HG03045 (cell line): ENCODE data around the gene OXCT1.
"Not testable (repeated sequence)": the region's sequence is repeated elsewhere in the genome, so short reads cannot be mapped to it uniquely, and the experiment has no call there.

Experiments
- ATAC-seq: cut with Tn5 transposase; IDR thresholded peaks from one replicate; pipeline ENCODE4 v1.9.1; 2021; ENCODE audit warnings: mild to moderate bottlenecking, moderate library complexity; ENCODE audit not compliant: unreplicated experiment

Gene OXCT1

DNA sequence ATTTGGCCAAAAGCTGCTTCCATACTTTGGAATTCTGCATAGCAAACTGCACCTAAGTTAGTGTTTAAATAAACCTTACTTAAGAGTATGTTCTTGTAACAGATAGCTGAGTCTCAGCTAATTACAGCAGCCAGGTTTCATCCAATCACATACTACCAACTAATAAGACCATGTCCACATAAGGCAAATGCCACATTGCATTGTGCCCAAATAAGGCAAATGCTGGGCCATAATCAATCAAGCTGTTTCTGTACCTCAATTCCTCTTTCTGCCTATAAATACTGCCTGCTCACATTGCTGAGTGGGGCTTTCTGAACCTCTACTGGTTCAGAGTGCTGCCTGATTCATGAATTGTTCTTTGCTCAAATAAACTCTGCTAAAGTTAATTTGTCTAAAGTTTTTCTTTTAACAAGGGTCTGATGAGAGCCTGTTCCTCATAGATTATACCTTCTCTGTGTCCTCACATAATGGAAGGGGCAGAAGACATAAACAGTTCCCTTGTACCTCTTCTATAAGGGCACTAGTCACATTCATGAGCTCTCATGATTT is 4.4 kb upstream of the OXCT1 start:
- ATAC-seq = no peak

DNA sequence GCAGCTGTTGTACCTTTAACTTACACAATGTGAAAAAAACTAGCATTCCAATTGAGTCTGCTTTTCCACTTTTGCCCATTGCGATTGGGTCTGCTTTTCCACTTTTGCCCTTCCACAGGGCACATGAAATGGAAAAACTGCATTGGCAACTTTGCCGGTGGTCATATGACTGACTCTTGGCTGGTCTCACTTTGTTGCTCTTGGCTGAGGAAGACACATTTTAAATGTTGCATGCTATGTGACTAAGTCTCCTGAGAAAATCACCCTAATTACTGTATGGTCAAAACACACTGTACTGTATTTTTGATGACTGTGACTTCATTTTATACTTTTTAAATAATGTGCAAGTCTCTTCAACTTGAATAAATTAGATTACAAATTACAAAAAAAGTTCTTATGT is 1.6 kb upstream of the OXCT1 start:
- ATAC-seq = no peak

DNA sequence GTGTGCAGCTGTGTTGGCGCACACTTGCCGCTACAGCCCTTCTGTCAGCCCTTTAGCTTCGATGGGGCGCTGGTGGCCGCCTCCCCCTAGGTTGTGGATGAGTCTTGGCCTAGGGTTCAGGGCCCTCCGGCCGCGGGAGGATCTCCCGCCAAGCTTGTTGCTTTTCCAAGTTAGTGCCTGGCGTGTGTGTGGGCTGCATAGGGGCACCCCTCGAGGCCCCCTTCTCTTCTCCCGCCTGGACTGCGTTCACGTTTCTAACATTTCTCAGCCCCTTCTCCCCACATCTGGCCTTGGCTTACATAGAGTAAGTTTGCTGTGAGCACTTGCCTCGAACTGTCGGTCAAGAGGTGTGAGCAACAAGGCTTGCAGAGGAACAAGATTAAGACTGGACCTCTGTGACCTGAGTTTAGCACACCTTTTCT is 413 bp upstream of the OXCT1 start:
- no peak for ATAC-seq

DNA sequence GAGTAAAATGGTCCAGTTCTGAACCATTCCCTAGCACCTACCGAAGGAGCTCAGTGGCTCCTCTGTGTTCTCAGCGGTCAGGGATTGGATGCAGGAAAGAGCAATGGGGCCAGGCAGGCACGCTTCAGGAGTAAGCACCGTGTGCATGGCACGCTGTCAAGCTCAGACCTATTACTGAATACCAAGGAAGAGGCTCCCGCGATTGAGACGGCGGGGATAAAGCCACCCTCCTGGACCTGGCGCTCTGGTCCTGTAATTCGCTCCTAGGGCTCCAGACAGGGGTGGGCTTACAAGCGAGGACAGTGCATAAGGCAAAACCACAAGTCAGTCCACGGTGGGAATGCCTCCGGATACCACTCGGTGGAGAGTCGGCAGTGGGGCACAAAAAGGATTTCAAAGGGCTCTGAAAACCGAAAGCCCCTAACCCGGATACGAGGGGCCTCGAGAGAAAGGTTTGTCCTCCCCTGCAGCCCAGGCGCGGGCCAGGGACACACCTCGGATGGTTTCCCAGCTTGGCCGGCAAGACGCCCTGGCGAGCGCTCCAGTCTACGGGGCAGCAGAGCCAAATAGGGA is 988 bp downstream of the OXCT1 start:
- no peak for ATAC-seq

DNA sequence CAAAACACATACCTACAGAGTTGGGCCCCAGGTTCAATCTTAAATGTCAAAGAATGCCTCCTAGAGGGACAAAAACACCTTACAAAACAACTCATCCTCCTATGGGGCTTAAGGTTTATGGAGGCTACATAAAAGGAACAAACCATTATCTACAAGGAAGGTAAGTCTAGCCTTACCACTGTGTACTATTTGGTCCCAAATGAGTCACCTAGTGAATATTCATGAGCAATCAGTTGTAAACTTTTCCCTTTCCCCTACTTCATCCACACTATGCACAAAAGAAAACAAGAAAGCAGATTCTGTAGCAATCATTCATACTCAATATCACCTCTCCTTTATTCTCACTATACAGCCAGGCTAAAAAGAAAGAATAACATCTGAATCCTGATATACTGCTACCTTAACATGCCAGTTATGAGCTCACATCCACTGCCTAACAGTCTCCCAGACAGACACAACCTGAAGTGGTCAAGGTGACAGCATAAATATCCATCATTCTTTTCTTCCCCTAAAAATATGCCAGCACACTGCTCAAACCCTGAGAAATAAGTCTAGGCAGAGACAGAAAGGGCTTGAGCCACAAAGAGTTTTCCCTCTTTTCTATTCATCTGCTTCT is 6.2 kb downstream of the OXCT1 start:
- ATAC-seq = peak; percentile 69

DNA sequence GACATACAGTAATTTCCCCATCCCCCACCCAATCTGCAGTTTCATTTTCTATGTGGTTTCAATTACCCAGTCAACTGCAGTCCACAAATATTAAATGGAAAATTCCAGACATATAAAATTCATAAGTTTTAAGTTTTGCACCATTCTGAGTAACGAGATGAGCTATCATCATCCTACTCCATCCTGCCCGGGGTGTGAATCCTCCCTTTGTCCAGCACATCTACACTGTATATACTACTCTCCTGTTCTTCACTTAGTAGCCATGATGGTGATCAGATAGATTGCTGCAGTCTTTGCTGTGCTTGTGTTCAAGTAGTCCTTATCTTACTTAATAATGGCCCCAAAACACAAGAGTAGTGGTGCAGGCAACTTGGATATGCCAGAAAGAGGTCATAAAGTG is 11.3 kb downstream of the OXCT1 start:
- no peak for ATAC-seq

DNA sequence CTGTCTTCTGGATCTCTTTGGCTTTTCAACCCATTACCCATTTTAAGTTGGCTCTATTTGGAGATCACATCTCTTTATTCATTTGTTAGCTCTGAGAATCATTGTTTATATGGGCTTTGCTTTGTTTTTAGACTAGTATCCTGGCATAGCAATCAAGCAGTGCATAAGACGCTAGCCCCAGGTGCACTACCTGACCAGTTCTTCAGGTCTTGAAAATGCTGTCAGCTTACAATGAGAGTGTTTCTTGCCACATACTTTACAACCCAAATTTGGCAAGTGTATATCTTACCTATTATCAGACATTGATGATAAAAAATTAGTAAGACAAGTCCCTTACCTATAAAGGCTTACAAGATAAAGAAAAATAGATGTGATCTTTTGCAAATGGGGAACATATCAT is 12.2 kb downstream of the OXCT1 start:
- ATAC-seq = no peak

DNA sequence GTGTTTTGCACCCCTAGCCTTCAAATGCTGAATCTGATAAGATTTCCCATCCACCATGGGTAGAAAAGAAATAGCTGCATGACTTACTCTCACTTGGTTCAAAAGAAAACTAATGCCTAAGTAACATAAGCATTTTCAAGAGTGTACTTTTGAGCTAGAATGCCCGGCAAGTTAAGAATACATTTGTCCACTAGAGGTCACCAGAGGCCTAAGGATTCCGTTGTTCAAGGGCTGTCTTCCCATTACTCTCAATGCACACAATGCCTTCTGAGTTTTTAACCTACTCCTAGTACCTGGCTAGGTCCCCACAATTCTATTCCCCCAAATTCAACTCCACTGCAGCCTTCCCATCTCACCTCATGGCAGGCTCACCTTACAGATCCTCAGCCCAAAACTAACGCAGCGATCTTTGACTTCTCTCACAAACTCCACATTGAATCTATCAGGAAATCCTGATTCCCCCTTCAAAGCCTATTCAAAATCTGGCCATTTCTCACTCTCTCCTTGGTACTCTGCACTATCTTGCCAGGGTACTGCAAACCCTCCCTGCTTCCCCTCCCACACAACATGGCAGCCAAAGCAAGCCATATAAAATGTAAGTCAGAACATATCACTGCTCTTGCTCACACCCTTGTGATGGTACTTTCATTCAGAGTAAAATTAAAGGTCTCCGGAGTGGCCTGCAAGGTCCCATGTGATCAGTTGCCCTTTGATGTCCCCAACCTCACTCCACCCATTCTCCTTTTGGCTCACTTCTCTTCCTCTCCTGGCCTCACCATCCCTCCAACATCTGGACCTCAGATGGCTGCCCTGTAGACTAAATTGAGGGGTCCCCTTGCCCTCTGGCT is 13.4 kb downstream of the OXCT1 start:
- peak; percentile 83 for ATAC-seq

DNA sequence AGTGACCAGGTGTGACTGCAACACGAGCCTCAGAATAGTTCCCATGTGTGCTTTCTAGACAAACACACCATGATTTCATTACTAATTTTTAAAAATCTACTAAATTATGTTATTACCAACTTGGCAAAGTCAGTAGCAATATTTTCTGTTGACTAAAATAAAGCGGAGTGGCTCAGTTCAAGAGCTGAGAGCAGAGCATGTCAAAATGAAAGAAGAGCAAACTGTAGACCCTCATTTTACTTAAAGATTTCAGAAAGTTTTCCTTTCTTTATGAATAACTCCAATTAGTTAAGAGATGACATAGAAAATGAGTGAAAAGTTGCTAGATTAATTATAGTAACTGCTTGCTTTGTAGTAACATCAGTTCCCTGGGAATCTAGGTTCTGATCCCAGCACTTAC is 17.9 kb downstream of the OXCT1 start:
- ATAC-seq = no peak

DNA sequence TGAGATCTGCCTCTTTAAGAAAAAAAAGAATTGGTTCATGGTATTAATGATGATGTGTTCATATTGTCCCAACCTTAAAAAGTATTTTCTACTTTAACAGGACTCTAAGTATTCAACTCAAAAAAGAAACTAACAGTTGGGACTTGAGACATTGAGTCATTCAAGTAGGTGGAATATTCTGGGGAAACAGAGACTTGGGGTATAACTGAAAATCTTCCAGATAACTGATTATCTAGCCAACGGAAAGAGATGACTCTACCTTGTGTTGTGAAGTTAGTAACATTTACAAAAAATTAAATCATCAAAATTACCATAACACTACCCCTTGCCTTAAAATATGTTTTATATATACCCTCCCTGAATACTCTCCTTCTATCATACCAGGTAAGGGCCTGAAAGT is 19.1 kb downstream of the OXCT1 start:
- no peak for ATAC-seq

DNA sequence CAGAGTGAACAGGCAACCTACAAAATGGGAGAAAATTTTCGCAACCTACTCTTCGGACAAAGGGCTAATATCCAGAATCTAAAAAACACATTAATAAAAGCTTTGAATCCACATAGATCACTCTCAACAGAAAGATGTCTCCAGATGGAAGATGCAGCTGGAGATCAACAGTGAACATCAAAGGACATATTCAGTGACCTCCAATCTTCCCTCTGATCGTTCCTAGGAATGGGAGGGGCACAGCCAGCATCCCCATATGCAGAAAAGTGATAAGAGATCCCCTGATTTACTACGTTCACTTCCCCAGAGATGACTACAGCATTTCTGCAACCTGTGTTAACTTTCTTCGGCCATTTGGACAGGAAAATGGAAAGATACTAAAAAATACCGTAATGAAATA is 21.2 kb downstream of the OXCT1 start:
- no peak for ATAC-seq

DNA sequence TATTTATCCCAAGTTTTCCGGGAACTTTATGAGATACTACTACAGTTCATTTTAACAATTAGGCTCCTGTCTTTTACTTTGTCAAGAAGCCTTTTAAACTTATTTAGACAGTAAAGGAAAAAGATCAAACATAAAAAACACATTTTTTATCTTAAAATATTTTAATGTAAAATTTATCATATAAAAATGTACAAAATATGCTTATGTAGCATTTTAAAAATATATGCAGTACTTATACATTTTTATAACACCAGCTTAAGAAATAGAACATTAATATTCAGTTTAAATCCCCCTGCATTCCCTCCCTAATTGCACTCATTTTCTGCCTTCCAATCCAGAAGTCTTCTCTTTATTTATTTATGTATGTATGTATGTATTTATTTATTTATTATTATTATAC is 24.5 kb downstream of the OXCT1 start:
- not testable (repeated sequence) for ATAC-seq

DNA sequence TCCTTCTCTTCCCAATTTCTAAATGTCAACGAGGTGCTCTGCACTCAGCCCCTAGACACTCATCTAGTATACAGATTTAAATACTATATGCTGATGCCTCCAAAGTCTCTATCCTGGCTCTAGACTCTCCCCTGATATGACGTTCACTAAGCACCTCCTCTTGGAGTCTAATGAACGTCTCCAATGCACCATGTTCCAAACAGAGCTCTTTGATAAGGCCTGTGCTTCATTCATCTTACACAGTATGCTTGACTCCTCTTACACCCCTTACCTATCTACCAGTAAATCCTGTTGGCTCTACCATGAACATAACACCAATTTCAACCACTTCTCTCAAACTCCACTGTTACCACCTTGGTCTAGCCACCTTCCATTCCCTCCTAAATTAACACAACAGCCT is 25.7 kb downstream of the OXCT1 start:
- ATAC-seq = no peak

DNA sequence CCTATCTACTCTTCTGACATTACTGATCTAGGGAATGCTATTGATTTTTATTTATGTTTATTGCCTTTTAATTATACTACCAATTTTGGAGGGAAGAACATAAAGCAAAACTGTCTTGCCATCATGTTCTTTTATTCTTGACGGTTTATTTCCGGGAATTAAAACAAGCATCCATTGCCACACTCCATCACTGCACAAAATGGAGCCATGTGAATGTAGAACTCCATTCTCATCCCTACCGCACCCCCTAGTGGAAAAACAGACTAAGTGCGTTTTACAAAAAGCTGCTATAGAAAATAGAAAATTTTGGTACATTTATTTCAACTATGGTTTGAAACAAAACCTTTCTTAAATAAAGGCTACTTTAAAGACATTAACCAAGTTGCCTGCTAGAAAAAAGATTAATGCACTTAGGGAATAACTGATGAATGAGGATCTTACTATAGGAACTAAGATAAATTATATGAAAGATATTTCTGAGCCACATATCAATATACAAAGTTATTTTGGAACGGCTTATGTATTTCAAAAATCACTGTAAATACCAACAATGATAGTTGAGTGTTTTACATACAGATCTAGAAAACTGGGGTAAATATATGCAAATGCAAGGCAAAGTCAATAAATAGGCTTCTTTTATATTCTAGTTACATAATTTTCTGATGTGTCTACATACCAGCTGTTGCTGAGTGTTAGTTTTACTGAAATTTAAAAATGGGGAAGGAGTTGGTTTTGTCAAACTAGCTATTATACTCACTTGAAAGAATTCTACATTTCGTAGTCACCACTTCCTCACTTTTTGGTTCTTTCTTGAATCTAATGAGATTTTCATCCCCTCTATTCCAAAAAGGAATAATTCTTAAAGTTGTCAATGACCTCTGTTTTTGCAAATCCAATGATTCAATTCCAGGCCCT is 26.5 kb downstream of the OXCT1 start:
- ATAC-seq = peak; percentile 54

DNA sequence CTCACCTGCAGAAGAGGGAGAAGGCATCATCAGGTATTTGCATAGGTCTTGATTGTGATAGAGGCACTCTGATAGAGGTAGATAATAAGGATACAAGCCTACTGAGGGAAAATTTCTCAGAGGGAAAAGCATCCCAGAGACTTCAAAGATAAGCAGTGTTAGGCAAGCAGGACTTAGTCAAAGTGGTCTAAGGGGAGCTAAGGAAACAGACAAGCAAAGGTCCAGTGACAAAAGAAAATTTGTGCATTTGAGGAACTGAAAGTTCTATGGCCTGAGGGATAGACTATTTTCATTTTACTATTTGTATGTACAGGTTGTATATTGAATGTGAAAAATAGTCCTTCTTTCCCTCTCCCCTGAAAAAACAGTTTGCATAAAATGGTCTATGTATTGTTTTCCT is 27.4 kb downstream of the OXCT1 start:
- peak; percentile 80 for ATAC-seq

DNA sequence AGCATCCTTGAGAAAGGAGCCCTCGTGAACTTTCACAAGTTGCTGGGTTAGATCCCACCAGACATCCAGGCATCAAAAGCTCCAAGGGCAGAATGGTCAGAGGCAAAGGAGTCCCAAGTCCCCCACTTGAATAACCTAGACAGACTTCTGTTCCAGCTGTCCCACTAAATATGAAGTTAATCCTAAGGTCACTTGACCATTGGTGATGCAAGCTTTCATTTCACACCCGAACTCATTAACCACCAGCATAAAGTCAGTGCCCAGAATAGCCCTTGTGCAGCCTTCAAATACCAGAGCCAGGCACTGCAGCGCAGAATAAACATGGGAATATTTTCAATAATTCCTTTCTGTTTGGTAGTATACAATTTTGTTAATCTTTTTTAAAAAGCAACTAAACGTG is 28.9 kb downstream of the OXCT1 start:
- ATAC-seq = no peak

DNA sequence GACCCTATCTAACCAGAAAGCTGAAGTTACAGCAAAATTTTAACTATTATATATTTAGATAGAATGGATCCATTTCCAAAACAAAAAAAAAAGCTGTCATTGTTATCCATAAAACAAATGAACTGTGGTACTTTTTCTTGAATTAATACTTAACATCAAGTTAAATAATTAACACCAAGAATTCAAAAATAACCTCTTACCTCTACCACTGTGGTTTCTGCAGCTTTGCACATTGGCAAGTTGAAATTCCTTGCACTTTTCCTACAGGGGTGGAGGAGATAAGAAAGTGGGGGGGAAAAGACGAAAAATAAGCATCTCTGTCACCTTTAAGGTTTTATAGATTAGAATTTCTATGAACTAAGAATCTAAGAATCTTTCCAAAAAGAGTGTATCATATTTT is 30.0 kb downstream of the OXCT1 start:
- no peak for ATAC-seq

DNA sequence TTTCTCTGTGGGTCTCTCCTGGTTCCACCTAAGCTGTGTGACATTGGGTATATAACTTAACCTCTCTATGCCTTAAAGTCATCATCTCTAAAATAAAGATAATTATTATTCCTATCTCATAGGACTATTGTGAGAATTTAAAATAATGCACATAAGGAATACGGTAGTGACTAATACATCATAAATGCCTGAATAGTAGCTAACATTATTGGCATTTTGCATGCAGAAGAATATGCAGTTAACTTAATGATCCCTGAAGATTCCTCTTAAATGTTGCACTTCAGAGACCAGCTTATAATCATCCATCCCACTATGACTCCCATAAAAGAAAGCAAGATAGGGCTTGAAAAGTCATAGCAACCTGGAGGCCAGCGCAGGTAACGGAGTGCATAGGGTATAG is 32.4 kb downstream of the OXCT1 start:
- ATAC-seq = no peak

DNA sequence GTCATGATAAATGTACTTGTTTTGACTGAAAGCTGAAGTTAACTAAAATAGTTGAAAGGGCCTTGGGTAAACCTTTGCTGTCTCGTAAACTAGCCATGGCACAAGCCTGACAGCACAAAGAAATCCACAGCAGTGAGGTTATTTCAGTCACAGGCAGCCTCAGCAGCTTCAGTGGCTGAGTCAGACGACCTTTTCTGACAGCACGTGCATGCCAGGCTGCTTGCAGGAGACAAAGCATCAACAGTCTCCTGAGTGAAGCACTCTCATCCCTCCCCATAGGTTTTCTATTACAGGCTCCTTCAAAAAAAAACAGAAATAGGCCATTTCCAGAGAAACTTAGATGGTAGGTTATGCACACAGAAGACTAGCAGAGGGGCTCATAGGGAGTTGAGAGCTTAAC is 34.6 kb downstream of the OXCT1 start:
- ATAC-seq = no peak

DNA sequence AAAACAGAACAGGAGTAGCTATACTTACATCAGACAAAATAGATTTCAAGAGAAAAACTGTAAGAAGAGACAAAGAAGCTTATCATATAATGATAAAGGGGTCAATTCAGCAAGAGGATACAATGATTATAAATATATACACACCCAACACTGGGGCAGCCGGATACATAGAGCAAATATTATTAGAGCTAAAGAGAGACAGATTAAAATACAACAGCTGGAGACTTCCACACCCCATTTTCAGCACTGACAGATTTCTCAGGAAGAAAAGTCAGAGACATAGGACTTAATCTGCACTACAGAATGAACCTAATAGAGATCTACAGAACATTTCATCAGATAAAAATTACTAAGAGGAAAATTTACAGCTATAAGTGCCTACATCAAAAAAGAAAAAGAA is 35.7 kb downstream of the OXCT1 start:
- ATAC-seq = no peak

DNA sequence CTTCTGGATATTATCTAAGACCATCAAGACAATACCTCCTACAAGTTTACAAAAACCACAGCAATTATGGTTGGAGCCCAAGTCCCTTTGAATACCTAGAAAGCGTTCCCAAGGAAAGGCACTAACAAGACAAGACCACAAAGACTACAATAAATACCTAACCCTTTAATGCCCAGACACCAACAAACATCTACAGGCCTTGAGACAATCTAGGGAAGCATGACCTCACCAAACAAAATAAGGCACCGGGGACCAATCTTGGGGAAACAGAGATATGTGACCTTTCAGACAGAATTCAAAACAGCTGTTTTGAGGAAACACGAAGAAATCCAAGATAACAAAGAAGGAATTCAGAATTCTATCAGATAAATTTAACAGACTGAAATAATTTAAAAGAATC is 37.8 kb downstream of the OXCT1 start:
- no peak for ATAC-seq
